UCSD-AML1 (cell line): ENCODE data around the gene DEXI.

ENCODE experiments used
- DNase-seq: peaks from one replicate; lab custom pipeline; 2025; ENCODE audit not compliant: unreplicated experiment; lab: John Stamatoyannopoulos, UW

DEXI gene

GRCh38 chr16:10942352-10943063 is at the start of gene DEXI:
Gene DEXI (minus strand): TSS chr16:10942468. CDS start chr16:10942005, 463 bp downstream.
- DNase-seq = peak; percentile 95

GRCh38 chr16:10990378-10990777 is 48.1 kb upstream of the DEXI start:
- no peak for DNase-seq

GRCh38 chr16:10989559-10989958 is 47.3 kb upstream of the DEXI start:
- no peak for DNase-seq

GRCh38 chr16:10988879-10989278 is 46.6 kb upstream of the DEXI start:
- DNase-seq = no peak

- no peak for DNase-seq
These were observed 46.0 kb upstream of the DEXI start for GRCh38 chr16:10988164-10988803.

- DNase-seq = no peak
These were observed 45.3 kb upstream of the DEXI start for GRCh38 chr16:10987361-10988163.

- DNase-seq = no peak
These were observed 42.2 kb upstream of the DEXI start for GRCh38 chr16:10984509-10984908.

- DNase-seq = no peak
These were observed 40.9 kb upstream of the DEXI start for GRCh38 chr16:10983159-10983558.

- no peak for DNase-seq
These were observed 40.3 kb upstream of the DEXI start for GRCh38 chr16:10982465-10983150.

GRCh38 chr16:10981697-10982216 is 39.5 kb upstream of the DEXI start:
- no peak for DNase-seq

- no peak for DNase-seq
These were observed 38.5 kb upstream of the DEXI start for GRCh38 chr16:10980813-10981212.

- DNase-seq = no peak
These were observed 37.7 kb upstream of the DEXI start for GRCh38 chr16:10979717-10980601.

GRCh38 chr16:10978871-10979446 is 36.7 kb upstream of the DEXI start:
- no peak for DNase-seq

- no peak for DNase-seq
These were observed 35.9 kb upstream of the DEXI start for GRCh38 chr16:10978124-10978523.

- DNase-seq = no peak
These were observed 34.4 kb upstream of the DEXI start for GRCh38 chr16:10976634-10977033.

- no peak for DNase-seq
These were observed 30.7 kb upstream of the DEXI start for GRCh38 chr16:10972819-10973464.

- no peak for DNase-seq
These were observed 30.0 kb upstream of the DEXI start for GRCh38 chr16:10972108-10972818.

- peak; percentile 34 for DNase-seq
These were observed 29.3 kb upstream of the DEXI start for GRCh38 chr16:10971560-10971961.

GRCh38 chr16:10970065-10970464 is 27.8 kb upstream of the DEXI start:
- no peak for DNase-seq
